PC-9 (cell line): ENCODE measurements around the gene ING3.

Source experiments
- EZH2 ChIP-seq: fragments of 200-600 bp; sonication (generic); IDR thresholded peaks from 2 replicates; pipeline ENCODE4 v1.8.0; 2017; ENCODE audit warnings: antibody characterized with exemption, low read depth
- TF ChIP-seq, protein P1 (sequence below): fragments of 200-600 bp; sonication (generic); conservative IDR thresholded peaks from 2 replicates; pipeline ENCODE4 v1.6.1; 2017; ENCODE audit warnings: mixed run types, antibody characterized with exemption, mild to moderate bottlenecking, moderate library complexity

DNA sequence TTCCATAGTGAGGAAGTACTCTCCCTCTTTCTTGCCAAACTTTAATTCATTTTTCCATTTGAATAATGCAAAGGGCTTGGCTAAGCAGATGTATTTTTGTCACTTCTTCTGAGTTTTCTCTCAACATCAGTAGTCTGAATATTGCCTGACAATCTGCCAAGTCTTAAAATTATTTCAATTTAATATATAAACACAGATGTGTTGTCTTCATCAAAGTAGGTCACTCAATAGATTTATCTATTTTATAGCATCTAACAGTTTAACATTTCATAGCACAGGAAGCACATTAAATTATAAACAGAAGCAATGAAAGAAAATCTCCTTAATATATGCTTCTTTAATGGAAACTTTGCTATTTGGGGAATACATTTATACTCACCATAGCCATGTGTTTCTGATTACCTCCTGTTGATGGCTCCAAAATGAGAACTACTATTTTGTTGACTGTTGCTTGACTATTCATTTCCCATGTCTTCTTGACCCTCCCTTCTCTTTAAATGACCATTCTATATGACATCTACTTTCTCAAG is 42.5 kb downstream of the ING3 start:
- TF ChIP-seq, protein P1, sequence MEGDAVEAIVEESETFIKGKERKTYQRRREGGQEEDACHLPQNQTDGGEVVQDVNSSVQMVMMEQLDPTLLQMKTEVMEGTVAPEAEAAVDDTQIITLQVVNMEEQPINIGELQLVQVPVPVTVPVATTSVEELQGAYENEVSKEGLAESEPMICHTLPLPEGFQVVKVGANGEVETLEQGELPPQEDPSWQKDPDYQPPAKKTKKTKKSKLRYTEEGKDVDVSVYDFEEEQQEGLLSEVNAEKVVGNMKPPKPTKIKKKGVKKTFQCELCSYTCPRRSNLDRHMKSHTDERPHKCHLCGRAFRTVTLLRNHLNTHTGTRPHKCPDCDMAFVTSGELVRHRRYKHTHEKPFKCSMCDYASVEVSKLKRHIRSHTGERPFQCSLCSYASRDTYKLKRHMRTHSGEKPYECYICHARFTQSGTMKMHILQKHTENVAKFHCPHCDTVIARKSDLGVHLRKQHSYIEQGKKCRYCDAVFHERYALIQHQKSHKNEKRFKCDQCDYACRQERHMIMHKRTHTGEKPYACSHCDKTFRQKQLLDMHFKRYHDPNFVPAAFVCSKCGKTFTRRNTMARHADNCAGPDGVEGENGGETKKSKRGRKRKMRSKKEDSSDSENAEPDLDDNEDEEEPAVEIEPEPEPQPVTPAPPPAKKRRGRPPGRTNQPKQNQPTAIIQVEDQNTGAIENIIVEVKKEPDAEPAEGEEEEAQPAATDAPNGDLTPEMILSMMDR = no peak
- no peak for TF ChIP-seq EZH2
